ENCODE data around the gene CAPN1.

Gene CAPN1

GRCh38 chr11:65211293-65212105 lies 29.8 kb downstream of the CAPN1 start:
- TF ChIP-seq CTCF (IDR thresholded peaks at IDR 0.05) = no peak

GRCh38 chr11:65212226-65212801 lies 30.6 kb downstream of the CAPN1 start:
- no peak for TF ChIP-seq CTCF (IDR thresholded peaks at IDR 0.05)

DNA sequence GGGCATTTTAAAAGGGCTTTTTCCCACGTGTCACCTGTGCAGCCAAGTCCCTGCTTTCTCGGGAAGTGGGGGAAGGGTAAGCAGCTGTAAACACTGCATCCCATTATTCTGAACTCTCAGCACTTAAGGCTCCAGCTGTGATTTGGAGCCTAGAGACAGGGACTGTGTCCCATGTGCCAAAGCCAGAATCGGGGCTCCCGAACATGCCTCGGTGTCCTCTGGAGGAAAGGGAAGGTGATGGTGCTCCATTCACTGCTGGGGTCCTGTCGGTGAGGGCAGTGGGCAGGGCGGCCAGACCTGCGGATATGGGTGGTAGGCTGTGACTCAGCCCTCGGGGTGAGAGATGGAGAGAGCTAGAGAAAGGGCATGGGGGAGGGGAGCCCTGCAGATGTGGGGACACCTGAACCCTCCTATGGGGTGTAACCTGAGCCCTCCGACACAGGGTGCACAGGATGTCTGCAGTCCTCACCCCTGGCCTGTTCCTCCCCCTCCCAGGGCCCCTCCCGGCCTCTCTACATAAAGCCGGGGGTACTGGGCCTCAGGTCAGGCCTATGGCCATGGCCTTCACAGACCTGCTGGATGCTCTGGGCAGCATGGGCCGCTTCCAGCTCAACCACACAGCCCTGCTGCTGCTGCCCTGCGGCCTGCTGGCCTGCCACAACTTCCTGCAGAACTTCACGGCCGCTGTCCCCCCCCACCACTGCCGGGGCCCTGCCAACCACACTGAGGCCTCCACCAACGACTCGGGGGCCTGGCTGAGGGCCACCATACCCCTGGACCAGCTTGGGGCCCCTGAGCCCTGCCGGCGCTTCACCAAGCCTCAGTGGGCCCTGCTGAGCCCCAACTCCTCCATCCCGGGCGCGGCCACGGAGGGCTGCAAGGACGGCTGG lies 31.8 kb downstream of the CAPN1 start:
- TF ChIP-seq CTCF (IDR thresholded peaks at IDR 0.05) = no peak

DNA sequence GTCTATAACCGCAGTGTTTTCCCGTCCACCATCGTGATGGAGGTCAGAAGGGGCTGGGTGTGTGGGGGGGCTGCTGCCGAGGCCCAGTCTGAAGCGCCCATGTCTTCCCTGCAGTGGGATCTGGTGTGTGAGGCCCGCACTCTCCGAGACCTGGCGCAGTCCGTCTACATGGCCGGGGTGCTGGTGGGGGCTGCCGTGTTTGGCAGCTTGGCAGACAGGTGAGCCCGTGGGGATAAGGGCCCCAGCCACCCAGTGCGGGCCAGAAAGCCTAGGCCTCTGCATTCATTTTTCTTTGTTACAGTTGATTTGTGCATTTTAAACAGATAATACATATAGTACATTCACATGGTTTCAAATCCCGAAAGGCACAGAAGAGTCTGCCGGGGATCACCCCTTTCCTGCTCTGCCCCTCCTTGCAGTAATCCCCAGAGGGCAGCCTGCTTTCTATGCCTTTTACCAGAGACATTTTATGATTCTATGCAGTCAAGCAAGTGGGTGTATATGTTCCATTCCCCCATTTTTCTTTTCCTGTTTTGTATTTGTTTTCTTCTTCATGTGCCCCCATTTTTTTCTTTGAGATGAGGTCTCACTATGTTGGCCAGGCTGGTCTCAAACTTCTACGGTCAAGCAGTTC lies 32.6 kb downstream of the CAPN1 start:
- TF ChIP-seq CTCF (IDR thresholded peaks at IDR 0.05) = no peak

GRCh38 chr11:65215441-65216076 lies 33.8 kb downstream of the CAPN1 start:
- no peak for TF ChIP-seq CTCF (IDR thresholded peaks at IDR 0.05)

DNA sequence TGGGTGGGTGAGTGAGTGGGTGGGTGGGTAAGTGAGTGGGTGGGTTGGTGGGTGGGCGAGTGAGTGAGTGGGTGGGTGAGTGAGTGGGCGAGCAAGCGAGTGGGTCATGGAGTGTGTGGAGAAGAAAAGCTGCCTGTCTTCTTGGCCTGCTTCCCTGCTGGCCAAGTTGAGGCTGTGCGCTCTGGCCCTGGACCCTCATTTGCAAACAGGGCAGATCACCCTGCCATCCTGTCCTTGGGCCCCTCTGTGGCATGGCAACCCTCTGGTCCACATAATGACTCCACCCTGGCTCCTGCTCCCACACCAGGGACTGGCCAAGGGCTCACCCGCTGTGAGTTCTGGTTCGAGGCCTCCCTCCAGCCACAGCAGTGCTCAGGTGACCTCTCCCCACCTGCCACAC lies 35.1 kb downstream of the CAPN1 start:
- no peak for TF ChIP-seq CTCF (IDR thresholded peaks at IDR 0.05)
